HepG2 (cell line): ENCODE results near the gene PCYOX1L.

Experiments
- CREM ChIP-seq, 2 experiments: sonication (generic) in 1 of 2; formaldehyde crosslinking in 1 of 2; IDR thresholded peaks; 2 replicates each; pipeline versions ENCODE4 v1.4.0 to v1.6.1; 2016 to 2020; ENCODE audit warnings: antibody characterized with exemption in 1 of 2, mild to moderate bottlenecking in 1 of 2, missing genetic modification reagents in 1 of 2
- CTCF ChIP-seq: sonication (generic); formaldehyde crosslinking; IDR thresholded peaks from 2 replicates; pipeline ENCODE4 v1.5.0; 2020; ENCODE audit warnings: mild to moderate bottlenecking, missing genetic modification reagents, moderate library complexity
- DZIP1 ChIP-seq: sonication (generic); formaldehyde crosslinking; IDR thresholded peaks from 2 replicates; pipeline ENCODE4 v1.5.0; 2020; ENCODE audit warnings: mild to moderate bottlenecking, missing genetic modification reagents
- JUN ChIP-seq: sonication (generic); formaldehyde crosslinking; IDR thresholded peaks from 2 replicates; pipeline ENCODE4 v1.4.0; 2020; ENCODE audit warnings: mild to moderate bottlenecking, missing genetic modification reagents
- MTF1 ChIP-seq: sonication (generic); formaldehyde crosslinking; IDR thresholded peaks from 2 replicates; pipeline ENCODE4 v1.5.0; 2020; ENCODE audit warnings: missing genetic modification reagents
- REST ChIP-seq, 2 experiments: IDR thresholded peaks; 2 replicates each; pipeline ENCODE4 v1.6.1; 2011 to 2012; ENCODE audit warnings: low read length in 2 of 2, borderline replicate concordance in 1 of 2, low read depth in 1 of 2, mild to moderate bottlenecking in 1 of 2, moderate library complexity in 1 of 2
- ZNF121 ChIP-seq: sonication (generic); formaldehyde crosslinking; IDR thresholded peaks from 2 replicates; pipeline ENCODE4 v1.5.0; 2020; ENCODE audit warnings: mild to moderate bottlenecking, missing genetic modification reagents
- ZNF18 ChIP-seq: sonication (generic); formaldehyde crosslinking; IDR thresholded peaks from 2 replicates; pipeline ENCODE4 v1.8.0; 2022; ENCODE audit warnings: mild to moderate bottlenecking, missing genetic modification reagents; ENCODE audit not compliant: insufficient replicate concordance

GRCh38 chr5:149408252-149409099 is 50.6 kb downstream of the PCYOX1L start:
- TF ChIP-seq REST (IDR thresholded peaks at IDR 0.05; ENCODE audit: borderline replicate concordance in 1 of 2, low read depth in 1 of 2, low read length in 2 of 2) (no peak), MTF1 (CRISPR knock-in tag) (no peak), ZNF18 (CRISPR knock-in tag) (no peak), JUN (CRISPR knock-in tag) (no peak), CREM (IDR thresholded peaks at IDR 0.05) (no peak), CREM (CRISPR knock-in tag; IDR thresholded peaks at IDR 0.05) (no peak), ZNF121 (CRISPR knock-in tag) (no peak), CTCF (CRISPR knock-in tag) (no peak), DZIP1 (CRISPR knock-in tag) (no peak)
